PC-3 (cell line): ENCODE data around the gene CXCR6.

Experiments
- CTCF ChIP-seq: fragments of 300-600 bp; sonication (generic); conservative IDR thresholded peaks from 2 replicates; pipeline ENCODE4 v1.5.1; 2017; ENCODE audit warnings: antibody characterized with exemption, low read depth, mild to moderate bottlenecking, low read length
- EZH2 ChIP-seq: fragments of 300-600 bp; sonication (generic); IDR thresholded peaks from one replicate; pipeline ENCODE4 v1.6.1; 2017; ENCODE audit warnings: antibody characterized with exemption, mild to moderate bottlenecking, low read length; ENCODE audit not compliant: unreplicated experiment
- EZH2phosphoT487 ChIP-seq: fragments of 300-600 bp; sonication (generic); IDR thresholded peaks from 2 replicates; pipeline ENCODE4 v1.6.1; 2018; ENCODE audit warnings: mild to moderate bottlenecking, antibody characterized with exemption, low read length, borderline replicate concordance

DNA sequence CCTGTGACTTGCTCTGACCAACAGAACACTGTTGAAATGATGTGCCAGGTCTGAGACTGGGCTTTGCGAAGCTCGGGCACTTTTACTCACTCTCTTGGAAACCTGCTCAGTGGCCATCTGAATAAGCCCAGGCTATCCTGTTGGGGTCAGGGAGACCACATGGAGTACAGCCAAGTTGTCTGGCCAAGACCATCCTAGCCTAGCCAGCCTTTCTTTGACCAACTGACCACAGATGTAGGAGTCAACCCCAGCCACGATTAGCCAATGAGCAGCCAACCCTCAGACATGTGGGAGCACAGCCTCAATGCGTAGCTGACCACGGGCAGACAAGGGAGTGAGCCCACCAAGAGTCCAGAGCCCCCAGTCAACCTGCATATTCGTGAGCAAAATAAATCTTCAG, 30.8 kb upstream of the CXCR6 start:
- TF ChIP-seq CTCF, result no peak
- TF ChIP-seq EZH2, result no peak
- TF ChIP-seq EZH2phosphoT487, result no peak
